Subcutaneous abdominal adipose tissue (tissue), 5 donors: ENCODE results near the gene APOBEC2.

Source experiments
- H3K27ac ChIP-seq: one replicate; pipeline ENCODE4 v1.7.0; 2013; ENCODE audit warnings: low read depth, mild to moderate bottlenecking, inconsistent platforms, low read length, moderate library complexity
- H3K27me3 ChIP-seq, 5 donors: one replicate each; pipeline ENCODE4 v1.7.0; 2013; ENCODE audit warnings: low read length in 5 of 5, inconsistent platforms in 1 of 5; ENCODE audit not compliant: control insufficient read depth in 5 of 5, insufficient read depth in 4 of 5
- H3K36me3 ChIP-seq, 5 donors: one replicate each; pipeline ENCODE4 v1.7.0; 2013; ENCODE audit warnings: low read length in 5 of 5; ENCODE audit not compliant: control insufficient read depth in 5 of 5, insufficient read depth in 5 of 5
- H3K4me1 ChIP-seq, 5 donors: one replicate each; pipeline ENCODE4 v1.7.0; 2013; ENCODE audit warnings: low read length in 5 of 5, mild to moderate bottlenecking in 3 of 5, moderate library complexity in 1 of 5; ENCODE audit not compliant: control insufficient read depth in 5 of 5, insufficient read depth in 5 of 5
- H3K4me3 ChIP-seq, 5 donors: one replicate each; pipeline ENCODE4 v1.7.0; 2013; ENCODE audit warnings: low read length in 5 of 5, low read depth in 1 of 5
- H3K9ac ChIP-seq, 5 donors: one replicate each; pipeline ENCODE4 v1.7.0; 2013; ENCODE audit warnings: low read length in 5 of 5, mild to moderate bottlenecking in 4 of 5, moderate library complexity in 3 of 5
- H3K9me3 ChIP-seq, 5 donors: one replicate each; pipeline ENCODE4 v1.7.0; 2013; ENCODE audit warnings: low read length in 5 of 5; ENCODE audit not compliant: control insufficient read depth in 5 of 5
- donor health status: healthy.
- donor health status: healthy.
- donor health status: healthy.
- donor health status: healthy.
- donor health status: healthy.

The APOBEC2 gene

GRCh38 chr6:41071923-41072835 is 19.2 kb downstream of the APOBEC2 start, which contains the start of gene OARD1:
Gene OARD1 (minus strand): TSS chr6:41072356. CDS start chr6:41071634, 722 bp downstream.
- Histone ChIP-seq H3K9ac (peak within 1 kb of the TSS; percentile 96 to 100 (median 97)), H3K27me3 (no peaks in the 10 kb centered on the region), H3K9me3 (no peaks in the 10 kb centered on the region), H3K27ac (peak within 1 kb of the TSS; percentile 100), H3K36me3 (peaks cover 6 to 16% (median 12%) of the 10 kb centered on the region in 5 donors), H3K4me3 (peak within 1 kb of the TSS; percentile 88 to 94 (median 89)), H3K4me1 (peaks cover 6 to 32% (median 20%) of the 10 kb centered on the region in 5 donors)

- Histone ChIP-seq H3K9ac (peak within 1 kb of the TSS; percentile 89 to 100 (median 97)), H3K4me3 (peak within 1 kb of the TSS; percentile 88 to 94 (median 89)), H3K36me3 (peaks cover 4 to 13% (median 11%) of the 10 kb centered on the region in 5 donors), H3K27ac (peak within 1 kb of the TSS; percentile 100), H3K27me3 (no peaks in the 10 kb centered on the region), H3K4me1 (peaks cover 6 to 32% (median 20%) of the 10 kb centered on the region in 5 donors), H3K9me3 (no peaks in the 10 kb centered on the region)
Measured at GRCh38 chr6:41072836-41073202, 19.8 kb downstream of the APOBEC2 start, which contains the start of gene NFYA. Gene NFYA (plus strand): TSS chr6:41072974. CDS start chr6:41079090, 6,116 bp downstream.

DNA sequence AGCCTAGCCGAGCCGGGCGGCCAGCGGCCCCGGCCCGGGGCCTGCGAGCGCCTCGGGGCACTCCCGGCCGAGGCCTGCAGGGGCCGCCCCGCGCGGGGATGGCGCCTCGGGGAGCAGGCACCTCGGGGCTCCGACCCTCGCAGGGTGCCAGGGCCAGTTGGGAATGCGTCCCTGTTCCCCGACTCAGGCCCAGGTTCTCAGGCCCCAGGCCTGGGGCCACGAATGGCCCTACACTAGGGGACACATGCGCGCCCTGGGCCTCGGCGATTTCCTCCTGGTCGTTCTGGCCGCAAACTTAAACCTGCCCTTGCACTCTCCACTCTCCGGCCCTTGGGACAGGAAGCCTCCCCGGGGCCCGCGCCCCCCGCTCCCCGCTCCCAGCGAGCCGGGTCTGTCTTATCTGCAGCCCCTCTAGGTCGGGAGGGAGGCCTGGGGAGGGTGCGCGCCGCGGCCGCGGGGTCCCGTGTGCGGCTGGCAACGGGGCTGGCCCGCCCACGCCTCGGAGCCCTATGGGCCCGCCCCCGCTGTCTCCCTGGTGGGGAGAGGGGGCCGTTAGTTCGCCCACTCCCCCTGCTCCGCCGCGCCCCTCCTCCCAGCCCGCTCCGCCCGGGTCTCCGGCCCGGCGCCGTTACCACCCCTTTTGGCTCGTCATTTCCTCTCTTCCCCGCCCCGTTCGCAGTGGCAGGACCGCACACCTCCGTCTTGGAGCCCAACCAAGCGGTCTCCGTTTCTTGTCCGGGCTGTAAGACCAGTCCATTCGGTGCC is 20.4 kb downstream of the APOBEC2 start:
- no peaks in the 10 kb centered on the region for H3K9me3 ChIP-seq
- H3K9ac ChIP-seq: peak overlapping the region; percentile 56 to 100 (median 97)
- H3K27me3 ChIP-seq: no peaks in the 10 kb centered on the region
- peak overlapping the region; percentile 71 to 94 (median 88) for H3K4me3 ChIP-seq
- peaks cover 6 to 32% (median 20%) of the 10 kb centered on the region in 5 donors for H3K4me1 ChIP-seq
- H3K36me3 ChIP-seq: peaks cover 3 to 8% (median 6%) of the 10 kb centered on the region in 5 donors
- H3K27ac ChIP-seq: peak overlapping the region; percentile 100

GRCh38 chr6:41073968-41074691 is 21.1 kb downstream of the APOBEC2 start:
- H3K9ac ChIP-seq: peak overlapping the region; percentile 51 to 100 (median 97)
- peak overlapping the region; percentile 100 for H3K27ac ChIP-seq
- peak overlapping the region; percentile 71 to 94 (median 88) for H3K4me3 ChIP-seq

GRCh38 chr6:41074692-41075436 is 21.9 kb downstream of the APOBEC2 start:
- no peaks in the 10 kb centered on the region for H3K9me3 ChIP-seq
- no peaks in the 10 kb centered on the region for H3K27me3 ChIP-seq
- peak overlapping the region; percentile 12 to 100 (median 96) for H3K9ac ChIP-seq
- H3K27ac ChIP-seq: peak overlapping the region; percentile 100
- H3K4me1 ChIP-seq: peaks cover 6 to 32% (median 20%) of the 10 kb centered on the region in 5 donors
- peaks cover 5 to 10% (median 9%) of the 10 kb centered on the region in 5 donors for H3K36me3 ChIP-seq
- peak overlapping the region in 4 of 5 donors; percentile 71 to 94 (median 84) for H3K4me3 ChIP-seq

More at GRCh38 chr6:41073968-41074691, 21.1 kb downstream of the APOBEC2 start:
- H3K9me3 ChIP-seq: no peaks in the 10 kb centered on the region
- no peaks in the 10 kb centered on the region for H3K27me3 ChIP-seq
- peaks cover 2 to 11% (median 7%) of the 10 kb centered on the region in 5 donors for H3K36me3 ChIP-seq
- peaks cover 6 to 32% (median 20%) of the 10 kb centered on the region in 5 donors for H3K4me1 ChIP-seq

DNA sequence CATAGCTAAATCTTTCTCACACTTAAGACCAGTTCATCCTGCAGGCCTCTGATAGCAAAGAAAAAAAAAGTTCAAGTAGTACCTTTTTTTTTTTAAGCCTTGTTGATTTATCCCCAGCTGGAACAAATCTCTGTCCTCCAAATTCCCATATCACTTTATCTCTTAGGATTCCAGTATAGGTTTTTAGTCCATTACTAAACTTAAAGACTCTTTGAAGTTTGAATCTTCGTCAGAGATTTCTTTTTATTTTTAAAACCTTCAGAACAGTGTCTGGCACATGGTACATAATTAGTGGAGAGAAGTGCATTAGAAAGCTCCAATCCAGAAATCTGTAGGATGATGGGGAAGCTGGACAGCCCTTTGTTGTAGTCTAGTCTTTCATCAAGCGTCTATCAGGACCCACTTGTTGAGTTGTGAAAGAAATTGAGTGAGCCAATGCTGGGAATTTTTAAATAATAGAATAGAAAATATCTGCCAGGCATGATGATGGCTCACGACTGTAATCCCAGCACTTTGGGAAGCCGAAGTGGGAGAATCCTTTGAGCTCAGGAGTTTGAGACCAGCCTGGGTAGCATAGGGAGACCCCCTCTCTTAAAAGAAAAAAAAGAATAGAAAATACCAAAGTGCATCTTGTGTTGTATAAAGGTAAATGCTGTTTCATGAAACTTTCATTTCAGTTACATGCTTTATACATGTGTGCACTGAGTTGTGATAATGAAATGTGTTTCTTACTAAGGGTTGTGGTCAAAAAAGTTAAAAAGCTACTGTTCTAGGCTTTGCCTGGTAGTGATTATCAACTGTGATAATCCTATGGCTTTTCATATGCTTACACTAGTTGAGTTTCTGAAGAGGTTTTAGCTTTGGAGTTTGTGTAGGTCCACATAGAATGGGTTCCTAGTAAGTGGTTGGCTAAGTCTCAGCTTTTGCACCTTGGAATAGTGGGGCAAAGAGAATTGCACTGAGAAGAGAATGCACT is 22.9 kb downstream of the APOBEC2 start:
- no peak overlapping the region for H3K4me3 ChIP-seq
- peaks cover 12 to 21% (median 16%) of the 10 kb centered on the region in 5 donors for H3K36me3 ChIP-seq
- no peaks in the 10 kb centered on the region for H3K27me3 ChIP-seq
- H3K9ac ChIP-seq: no peak overlapping the region
- H3K27ac ChIP-seq: peak overlapping the region; percentile 100
- peaks cover 6 to 26% (median 21%) of the 10 kb centered on the region in 5 donors for H3K4me1 ChIP-seq
- no peaks in the 10 kb centered on the region for H3K9me3 ChIP-seq

- no peak overlapping the region for H3K27ac ChIP-seq
- no peaks in the 10 kb centered on the region for H3K27me3 ChIP-seq
- no peaks in the 10 kb centered on the region for H3K9me3 ChIP-seq
- no peak overlapping the region for H3K9ac ChIP-seq
- peaks cover 17 to 27% (median 22%) of the 10 kb centered on the region in 5 donors for H3K36me3 ChIP-seq
- H3K4me3 ChIP-seq: no peak overlapping the region
- H3K4me1 ChIP-seq: peaks cover 6 to 22% (median 18%) of the 10 kb centered on the region in 5 donors
Measured at GRCh38 chr6:41077536-41077935, 24.5 kb downstream of the APOBEC2 start.

- peaks cover 6 to 22% (median 18%) of the 10 kb centered on the region in 5 donors for H3K4me1 ChIP-seq
- no peak overlapping the region for H3K4me3 ChIP-seq
- H3K36me3 ChIP-seq: peaks cover 20 to 27% (median 23%) of the 10 kb centered on the region in 5 donors
- H3K27me3 ChIP-seq: no peaks in the 10 kb centered on the region
- H3K9ac ChIP-seq: no peak overlapping the region
- H3K27ac ChIP-seq: no peak overlapping the region
- H3K9me3 ChIP-seq: no peaks in the 10 kb centered on the region
Measured at GRCh38 chr6:41078101-41078500, 25.1 kb downstream of the APOBEC2 start.
